CD4-positive, alpha-beta T cell treated with Interleukin-12 subunit alpha and Interleukin-12 subunit beta, for 1 hour (primary cell): Measurements from ENCODE around the gene TMEM219.
"Not testable (repeated sequence)": the region's sequence is repeated elsewhere in the genome, so short reads cannot be mapped to it uniquely, and the experiment has no call there.

Experiments
- DNase-seq: peaks from one replicate; pipeline ENCODE4 v3.0.0-alpha.2; 2020

Gene TMEM219

GRCh38 chr16:29951625-29952365 is 10.1 kb upstream of the TMEM219 start:
- no peak for DNase-seq

- DNase-seq = no peak
These were observed 3.1 kb upstream of the TMEM219 start for GRCh38 chr16:29958756-29959155.

- no peak for DNase-seq
These were observed 2.6 kb upstream of the TMEM219 start for GRCh38 chr16:29959293-29959692.

DNA sequence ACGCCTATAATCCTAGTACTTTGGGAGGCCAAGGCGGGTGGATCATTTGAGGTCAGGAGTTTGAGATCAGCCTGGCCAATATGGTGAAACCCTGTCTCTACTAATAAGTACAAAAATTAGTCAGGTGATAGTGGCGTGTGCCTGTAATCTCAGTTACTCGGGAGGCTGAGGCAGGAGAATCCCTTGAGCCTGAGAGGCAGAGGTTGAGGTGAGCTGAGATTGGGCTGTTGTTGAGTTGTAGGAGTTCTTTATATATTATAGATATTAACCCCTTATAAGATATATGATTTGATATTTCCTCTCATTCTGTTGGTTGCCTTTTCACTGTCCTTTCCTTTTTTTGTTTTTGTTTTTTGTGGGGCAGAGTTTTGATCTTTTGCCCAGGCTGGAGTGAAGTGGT is 2.1 kb upstream of the TMEM219 start:
- DNase-seq = not testable (repeated sequence)

DNA sequence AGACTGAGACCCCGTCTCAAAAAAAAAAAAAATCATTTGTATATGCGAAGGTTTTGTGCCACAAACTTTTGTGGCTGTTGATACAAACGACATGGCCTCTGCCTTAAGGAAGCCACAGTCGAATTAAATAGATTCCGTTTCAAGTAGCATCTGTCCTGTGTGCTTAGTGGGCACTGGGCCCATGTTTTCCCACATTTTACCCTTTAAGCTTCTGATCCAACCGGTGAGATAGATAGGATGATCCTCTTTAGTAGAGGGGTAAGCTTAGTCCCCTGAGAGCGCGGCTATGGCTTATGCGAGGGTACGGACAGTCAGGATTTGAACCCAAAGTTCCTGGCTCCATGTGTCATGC is 776 bp upstream of the TMEM219 start:
- DNase-seq = no peak

GRCh38 chr16:29962344-29962994 is 590 bp downstream of the TMEM219 start:
- DNase-seq = peak; percentile 21

- DNase-seq = no peak
These were observed 1.3 kb downstream of the TMEM219 start for GRCh38 chr16:29963021-29963743.

DNA sequence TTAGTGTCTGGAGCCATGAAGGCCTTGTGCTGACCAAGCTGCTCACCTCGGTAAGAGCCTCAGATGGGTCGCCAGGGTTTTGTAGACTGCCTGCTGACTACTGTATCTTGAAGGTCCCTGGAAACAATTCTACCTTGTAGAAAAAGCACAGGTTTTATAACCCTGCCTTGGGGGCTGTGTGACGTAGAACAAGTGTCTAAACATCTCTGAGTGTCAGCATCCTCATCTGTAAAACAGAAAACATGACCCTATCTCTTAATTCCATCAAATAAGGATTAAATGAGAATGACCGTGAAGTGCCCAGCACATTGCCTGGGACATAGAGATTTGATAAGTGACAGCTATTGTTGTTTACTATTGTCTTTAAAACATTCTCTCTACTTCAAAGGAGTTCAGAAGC is 6.3 kb downstream of the TMEM219 start:
- DNase-seq = no peak

- no peak for DNase-seq
These were observed 9.4 kb downstream of the TMEM219 start for GRCh38 chr16:29971304-29971703.

- no peak for DNase-seq
These were observed 10.6 kb downstream of the TMEM219 start for GRCh38 chr16:29972500-29972899.

GRCh38 chr16:29972992-29973383 is 11.1 kb downstream of the TMEM219 start:
- no peak for DNase-seq

- peak; percentile 98 for DNase-seq
These were observed 11.7 kb downstream of the TMEM219 start, which contains the start of gene TAOK2 for GRCh38 chr16:29973384-29974246. Gene TAOK2 (plus strand): TSS chr16:29973868. CDS start chr16:29977773, 3,905 bp downstream.

GRCh38 chr16:29974291-29975133 is 12.6 kb downstream of the TMEM219 start:
- DNase-seq = peak; percentile 29

DNA sequence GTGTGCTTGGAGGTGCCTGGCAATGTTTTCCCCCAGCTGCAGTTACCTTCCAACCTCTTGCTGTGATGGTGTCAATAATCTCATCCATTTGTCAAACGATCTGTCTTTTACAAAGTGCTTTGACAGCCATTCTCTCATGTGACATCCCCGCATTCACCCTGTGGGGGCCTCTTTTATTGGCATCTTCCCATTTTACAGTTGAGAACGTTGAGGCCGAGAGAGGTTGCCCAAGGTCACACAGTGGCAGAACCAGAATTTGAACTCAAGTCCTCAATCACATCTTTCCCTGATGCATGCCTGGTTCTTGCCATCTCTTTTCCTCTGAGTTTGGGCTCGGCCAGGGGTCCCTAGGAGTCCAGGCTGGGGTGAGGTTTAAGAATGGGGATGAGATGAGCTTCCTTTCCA is 13.3 kb downstream of the TMEM219 start:
- DNase-seq = no peak

DNA sequence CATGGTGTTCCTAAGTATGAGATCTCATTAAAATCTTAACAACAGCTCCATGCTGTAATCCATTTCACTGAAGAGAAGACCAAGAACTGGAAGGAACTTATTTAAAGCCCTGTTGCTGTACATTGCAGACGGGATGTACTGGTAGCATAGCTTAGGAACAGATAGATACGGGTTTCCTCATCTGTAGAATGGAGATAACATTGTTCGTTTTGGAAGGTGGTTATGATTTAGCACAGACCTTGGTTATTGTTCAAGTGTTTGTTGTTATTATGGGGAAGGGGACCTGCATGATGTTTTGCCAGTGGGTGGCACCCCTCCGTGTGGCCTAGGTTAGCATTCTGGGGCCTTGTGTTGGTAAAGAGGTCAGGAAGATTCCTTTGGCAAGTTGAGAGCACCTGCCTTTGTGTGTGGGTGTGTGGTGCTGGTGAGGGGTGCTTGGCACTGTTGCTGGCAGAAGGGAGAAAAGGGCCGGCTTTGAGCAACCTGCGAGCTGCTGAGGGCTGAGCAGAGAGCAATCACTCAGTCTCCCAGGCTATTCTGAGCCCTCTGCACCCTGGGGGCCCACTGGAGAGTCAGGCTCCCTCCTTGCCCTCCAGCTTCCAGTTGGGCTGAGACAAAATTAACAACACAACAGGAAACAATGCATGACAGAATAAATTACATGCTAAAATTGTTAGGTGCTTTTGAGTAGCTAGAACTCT is 14.1 kb downstream of the TMEM219 start:
- no peak for DNase-seq

GRCh38 chr16:29977063-29977825 is 15.4 kb downstream of the TMEM219 start:
- DNase-seq = no peak

DNA sequence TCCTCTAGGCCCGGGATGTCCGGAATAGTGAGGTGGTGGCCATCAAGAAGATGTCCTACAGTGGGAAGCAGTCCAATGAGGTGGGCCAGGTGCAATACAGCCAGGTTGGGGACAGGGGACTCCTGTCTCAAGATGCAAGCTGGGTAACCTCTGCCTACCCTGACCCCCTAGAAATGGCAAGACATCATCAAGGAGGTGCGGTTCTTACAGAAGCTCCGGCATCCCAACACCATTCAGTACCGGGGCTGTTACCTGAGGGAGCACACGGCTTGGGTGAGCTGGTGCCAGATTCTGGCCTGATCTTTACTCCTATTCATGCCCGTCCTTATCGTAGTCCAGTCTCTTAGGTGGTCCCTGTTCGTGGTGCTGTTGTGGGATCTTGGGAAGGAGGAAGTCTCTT is 16.2 kb downstream of the TMEM219 start:
- DNase-seq = no peak

DNA sequence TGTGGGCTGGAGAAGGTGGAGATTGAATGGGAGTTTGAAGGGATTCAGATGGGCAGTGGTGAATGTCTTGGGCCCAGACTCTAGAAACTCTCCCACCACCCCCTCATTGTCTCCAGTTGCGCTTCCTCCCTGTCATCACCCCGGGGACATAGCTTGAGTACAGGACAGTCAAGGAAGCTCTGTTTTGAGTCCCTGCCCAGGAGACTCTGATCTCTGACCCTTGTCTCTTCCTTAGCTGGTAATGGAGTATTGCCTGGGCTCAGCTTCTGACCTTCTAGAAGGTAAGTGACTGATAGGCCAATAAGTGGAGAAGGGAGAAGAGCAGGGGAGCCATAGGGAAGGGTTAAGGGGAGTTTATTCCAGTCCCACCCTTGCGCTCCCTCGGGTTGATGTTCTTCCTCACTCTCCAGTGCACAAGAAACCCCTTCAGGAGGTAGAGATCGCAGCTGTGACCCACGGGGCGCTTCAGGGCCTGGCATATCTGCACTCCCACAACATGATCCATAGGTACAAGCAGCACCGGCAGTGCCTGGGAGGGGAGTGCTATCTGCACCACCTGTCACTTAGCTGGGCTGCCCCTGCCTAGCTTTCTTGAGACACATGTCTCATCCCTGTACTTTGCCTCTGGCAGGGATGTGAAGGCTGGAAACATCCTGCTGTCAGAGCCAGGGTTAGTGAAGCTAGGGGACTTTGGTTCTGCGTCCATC is 16.8 kb downstream of the TMEM219 start:
- no peak for DNase-seq

DNA sequence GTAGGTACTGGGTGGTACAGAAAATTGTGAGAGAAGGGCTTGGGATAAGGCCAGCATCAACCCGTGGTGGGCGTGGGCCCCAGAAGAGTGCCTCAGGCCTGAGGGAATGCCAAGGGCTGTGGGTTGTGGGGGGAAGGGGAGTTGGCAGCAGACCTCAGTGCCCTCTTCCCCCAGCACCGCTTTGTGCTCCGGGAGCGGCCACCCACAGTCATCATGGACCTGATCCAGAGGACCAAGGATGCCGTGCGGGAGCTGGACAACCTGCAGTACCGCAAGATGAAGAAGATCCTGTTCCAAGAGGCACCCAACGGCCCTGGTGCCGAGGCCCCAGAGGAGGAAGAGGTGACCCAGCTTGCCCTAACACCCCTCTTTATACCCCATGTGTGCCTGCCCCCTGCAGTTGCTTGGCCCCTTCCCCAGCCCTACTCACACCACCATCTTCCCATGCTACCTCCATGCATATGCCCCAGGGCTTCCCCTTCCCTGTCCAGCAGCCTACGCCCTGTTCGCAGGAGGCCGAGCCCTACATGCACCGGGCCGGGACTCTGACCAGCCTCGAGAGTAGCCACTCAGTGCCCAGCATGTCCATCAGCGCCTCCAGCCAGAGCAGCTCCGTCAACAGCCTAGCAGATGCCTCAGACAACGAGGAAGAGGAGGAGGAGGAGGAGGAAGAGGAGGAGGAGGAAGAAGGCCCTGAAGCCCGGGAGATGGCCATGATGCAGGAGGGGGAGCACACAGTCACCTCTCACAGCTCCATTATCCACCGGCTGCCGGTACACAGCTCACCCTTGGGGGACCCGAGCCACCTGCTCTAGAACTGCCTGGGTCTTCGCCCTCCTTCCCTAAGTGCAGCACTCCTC is 20.9 kb downstream of the TMEM219 start:
- no peak for DNase-seq
